B cell (primary cell): ENCODE results near the gene BCL2L1. TPM values are rescaled to one million over a fixed set of nuclear protein-coding genes. Genes with fewer than 3 reads are reported as not detected.

ENCODE experiments used
- ATAC-seq: fragments of 200-7000 bp; cut with Tn5 transposase; one replicate; pipeline ENCODE4 v1.10.0; 2021; ENCODE audit warnings: low read depth, mild to moderate bottlenecking, moderate number of reproducible peaks, moderate library complexity
- CTCF ChIA-PET: fragments of 350-600 bp; sonication (Branson Sonifier 250); formaldehyde crosslinking; loops from one replicate; lab custom pipeline; 2021; ENCODE audit warnings: antibody characterized with exemption, inconsistent platforms; lab: Charles Lee
- POLR2A ChIA-PET: fragments of 350-600 bp; sonication (Branson Sonifier 250); formaldehyde crosslinking; loops from one replicate; lab custom pipeline; 2021; ENCODE audit warnings: antibody characterized with exemption; lab: Charles Lee
- DNase-seq: peaks from one replicate; pipeline ENCODE4 v3.0.0; 2013
- H2AFZ ChIP-seq: 2 replicates; pipeline ENCODE4 v1.6.1; 2012; ENCODE audit warnings: mild to moderate bottlenecking, low read depth, low read length; ENCODE audit not compliant: insufficient read depth, poor library complexity, severe bottlenecking
- H3K27ac ChIP-seq, 2 donors: 1 replicate in 1 of 2; 2 replicates in 1 of 2; pipeline ENCODE4 v1.5.1; 2012 to 2013; ENCODE audit warnings: low read length in 2 of 2, mild to moderate bottlenecking in 2 of 2, moderate library complexity in 1 of 2
- H3K27me3 ChIP-seq, 4 experiments: fragments of 200-600 bp in 1 of 4; sonication (generic) in 1 of 4; replicated peaks in 1 of 4; 1 replicate in 2 of 4; 2 replicates in 2 of 4; pipeline versions ENCODE4 v1.6.1 to v1.7.0; 2013 to 2016; ENCODE audit warnings: low read length in 3 of 4, mild to moderate bottlenecking in 2 of 4, mixed read lengths in 1 of 4, moderate library complexity in 1 of 4; ENCODE audit not compliant: insufficient read depth in 4 of 4, control insufficient read depth in 3 of 4; ENCODE audit errors: control extremely low read depth in 1 of 4
- H3K36me3 ChIP-seq, 2 experiments: replicated peaks in 1 of 2; 1 replicate in 1 of 2; 2 replicates in 1 of 2; pipeline versions ENCODE4 v1.6.1 to v1.7.1; 2013; ENCODE audit warnings: low read length in 1 of 2; ENCODE audit not compliant: insufficient read depth in 2 of 2, control insufficient read depth in 1 of 2; ENCODE audit errors: control extremely low read depth in 1 of 2, extremely low read depth in 1 of 2
- H3K4me1 ChIP-seq, 2 donors: fragments of 200-600 bp in 1 of 2; sonication (generic) in 1 of 2; 1 replicate in 1 of 2; 2 replicates in 1 of 2; pipeline versions ENCODE4 v1.5.1 to v1.6.1; 2013 to 2017; ENCODE audit warnings: low read length in 2 of 2; ENCODE audit not compliant: control insufficient read depth in 2 of 2, insufficient read depth in 2 of 2
- H3K4me2 ChIP-seq: replicated peaks from 2 replicates; pipeline ENCODE3; 2012; ENCODE audit warnings: mild to moderate bottlenecking, low read depth, low read length; ENCODE audit not compliant: poor library complexity, severe bottlenecking
- H3K4me3 ChIP-seq, 5 experiments: fragments of 200-600 bp in 1 of 5; sonication (generic) in 1 of 5; 1 replicate in 3 of 5; 2 replicates in 2 of 5; pipeline versions ENCODE4 v1.5.1 to v1.7.0; 2011 to 2016; ENCODE audit warnings: low read length in 4 of 5, mild to moderate bottlenecking in 4 of 5, low read depth in 2 of 5, control low read depth in 1 of 5, moderate library complexity in 1 of 5; ENCODE audit not compliant: insufficient read depth in 1 of 5; ENCODE audit errors: control extremely low read depth in 1 of 5, extremely low read depth in 1 of 5
- H3K79me2 ChIP-seq: fragments of 200-600 bp; sonication (generic); one replicate; pipeline ENCODE4 v1.6.0; 2016; ENCODE audit warnings: low read length; ENCODE audit not compliant: control insufficient read depth, insufficient read depth
- H3K9ac ChIP-seq: fragments of 200-600 bp; sonication (generic); 2 replicates; pipeline ENCODE4 v1.6.1; 2017; ENCODE audit warnings: mild to moderate bottlenecking, low read length, moderate library complexity
- H3K9me3 ChIP-seq, 3 donors: one replicate each; pipeline versions ENCODE4 v1.6.1 to v1.7.1; 2013; ENCODE audit warnings: low read length in 2 of 3; ENCODE audit not compliant: control insufficient read depth in 2 of 3, insufficient read depth in 1 of 3; ENCODE audit errors: control extremely low read depth in 1 of 3
- H4K20me1 ChIP-seq: 2 replicates; pipeline ENCODE4 v1.6.0; 2012; ENCODE audit warnings: mild to moderate bottlenecking, low read length; ENCODE audit not compliant: insufficient read depth, control insufficient read depth, poor library complexity, severe bottlenecking
- H3K27ac Mint-ChIP-seq: one replicate; pipeline ENCODE4 v1.8.0; 2021; ENCODE audit warnings: mixed read lengths
- H3K27me3 Mint-ChIP-seq: one replicate; pipeline ENCODE4 v1.8.0; 2021; ENCODE audit warnings: mixed read lengths
- H3K4me1 Mint-ChIP-seq: one replicate; pipeline ENCODE4 v1.8.0; 2021; ENCODE audit warnings: mixed read lengths
- H3K4me3 Mint-ChIP-seq: one replicate; pipeline ENCODE4 v1.8.0; 2021; ENCODE audit warnings: mixed read lengths
- H3K9me3 Mint-ChIP-seq: one replicate; pipeline ENCODE4 v1.8.0; 2022; ENCODE audit warnings: mixed read lengths; ENCODE audit not compliant: insufficient read depth
- CTCF ChIP-seq: fragments of 200-600 bp; IDR thresholded peaks from one replicate; pipeline ENCODE4 v1.8.0; 2022; ENCODE audit warnings: antibody characterized with exemption, mild to moderate bottlenecking
- EZH2 ChIP-seq: IDR thresholded peaks from 2 replicates; pipeline ENCODE4 v1.6.1; 2012; ENCODE audit warnings: borderline replicate concordance, low read depth, mild to moderate bottlenecking, moderate library complexity, low read length; ENCODE audit not compliant: insufficient read depth, poor library complexity, severe bottlenecking
- WGBS: methylation state at CpG from one replicate; pipeline ENCODE4 v1.1.5; 2013; ENCODE audit warnings: missing lambda C conversion rate; ENCODE audit not compliant: insufficient coverage; 5-methylcytosine and 5-hydroxymethylcytosine counted together
- intact Hi-C: fragments of 100-400 bp; cut with micrococcal nuclease; formaldehyde crosslinking; loops from one replicate; pipeline ENCODE4 v1.10.0; 2022
- polyA plus RNA-seq: library from polyadenylated mRNA; depleted of rRNA; stranded (reverse); fragments of >200 nt; gene quantifications from 2 replicates; pipeline ENCODE4 v1.2.3, GENCODE V29; 2012
- total RNA-seq, 2 donors: library from RNA; stranded (reverse); fragments of 120-200 nt in 1 of 2; gene quantifications; 1 replicate in 1 of 2; 2 replicates in 1 of 2; pipeline versions ENCODE4 v1.2.3 to v1.2.4, GENCODE V29; 2013 to 2022

Gene BCL2L1
- total and polyA plus RNA-seq, 2 donors (not counting 1 experiment from before 2014, with no cell fraction given): 10.1 to 33.0 TPM

GRCh38 chr20:31682352-31682751 is 40.3 kb downstream of the BCL2L1 start:
- no peak for ATAC-seq
- no peak overlapping the region for H3K4me3 ChIP-seq
- H3K9me3 Mint-ChIP-seq: no peaks in the 10 kb centered on the region
- intact Hi-C loops: no loop called here
- H3K27ac Mint-ChIP-seq: no peak overlapping the region
- DNase-seq: no peak
- TF ChIP-seq EZH2 (no peak), CTCF (no peak)
- H3K9ac ChIP-seq: no peak overlapping the region
- WGBS: 100% methylated on average over 1 of the region's 3 CpGs
- no peaks in the 10 kb centered on the region for H4K20me1 ChIP-seq
- no peak overlapping the region for H3K4me3 Mint-ChIP-seq
- H3K27me3 Mint-ChIP-seq: no peaks in the 10 kb centered on the region
- ChIA-PET POLR2A (interaction anchor here (0.6 kb wide), 1 partner anchor 25 kb away, joined by 5 read pairs; no protein-coding TSS in a partner anchor), CTCF (interaction anchor here (5.0 kb wide), 1 partner anchor 20 kb away, joined by 47 read pairs; no protein-coding TSS in a partner anchor)
- no peaks in the 10 kb centered on the region for H3K27me3 ChIP-seq
- no peak overlapping the region for H3K4me2 ChIP-seq
- peaks cover 56% of the 10 kb centered on the region for H3K4me1 Mint-ChIP-seq
- peaks cover 5 to 44% of the 10 kb centered on the region in 2 experiments for H3K36me3 ChIP-seq
- H2AFZ ChIP-seq: no peak overlapping the region
- H3K4me1 ChIP-seq: peaks cover 27 to 31% of the 10 kb centered on the region in 2 donors
- no peaks in the 10 kb centered on the region for H3K9me3 ChIP-seq
- no peak overlapping the region for H3K27ac ChIP-seq
- H3K79me2 ChIP-seq: peaks cover 81% of the 10 kb centered on the region

- no peak overlapping the region for H3K4me3 ChIP-seq
- no peak overlapping the region for H2AFZ ChIP-seq
- peaks cover 5 to 42% of the 10 kb centered on the region in 2 experiments for H3K36me3 ChIP-seq
- no peaks in the 10 kb centered on the region for H3K9me3 Mint-ChIP-seq
- ATAC-seq (no peak), DNase-seq (no peak)
- H3K4me2 ChIP-seq: no peak overlapping the region
- WGBS: no CpG with 5 or more reads among the region's 3 CpGs
- no peaks in the 10 kb centered on the region for H3K9me3 ChIP-seq
- peaks cover 78% of the 10 kb centered on the region for H3K79me2 ChIP-seq
- ChIA-PET CTCF (interaction anchor here (5.0 kb wide), 1 partner anchor 20 kb away, joined by 47 read pairs; no protein-coding TSS in a partner anchor), POLR2A (no interaction called here)
- no peak overlapping the region for H3K4me3 Mint-ChIP-seq
- no peak overlapping the region for H3K9ac ChIP-seq
- no peak for TF ChIP-seq EZH2
- TF ChIP-seq CTCF: no peak
- H3K27ac Mint-ChIP-seq: peak overlapping the region; percentile 10
- H3K27ac ChIP-seq: no peak overlapping the region
- peaks cover 30 to 33% of the 10 kb centered on the region in 2 donors for H3K4me1 ChIP-seq
- H3K27me3 Mint-ChIP-seq: no peaks in the 10 kb centered on the region
- intact Hi-C loops: no loop called here
- H3K27me3 ChIP-seq: no peaks in the 10 kb centered on the region
- peaks cover 54% of the 10 kb centered on the region for H3K4me1 Mint-ChIP-seq
- H4K20me1 ChIP-seq: no peaks in the 10 kb centered on the region
Measured at GRCh38 chr20:31681769-31682168, 40.9 kb downstream of the BCL2L1 start.
